Measurements from ENCODE around the gene PPT1.
A peak's percentile ranks its signal among the peaks of the same experiment; 100 is the strongest.
"Not testable (repeated sequence)": the region's sequence is repeated elsewhere in the genome, so short reads cannot be mapped to it uniquely, and the experiment has no call there.

PPT1 gene

GRCh38 chr1:40053138-40053887 lies 43.7 kb downstream of the PPT1 start:
- DNase-seq = no peak

- no peak for DNase-seq
These were observed 46.2 kb downstream of the PPT1 start for GRCh38 chr1:40050863-40051262.

GRCh38 chr1:40049725-40050124 lies 47.3 kb downstream of the PPT1 start:
- no peak for DNase-seq

GRCh38 chr1:40047769-40048168 lies 49.3 kb downstream of the PPT1 start:
- DNase-seq = no peak

GRCh38 chr1:40047276-40047675 lies 49.8 kb downstream of the PPT1 start:
- DNase-seq = no peak

GRCh38 chr1:40045766-40046165 lies 51.3 kb downstream of the PPT1 start:
- no peak for DNase-seq

GRCh38 chr1:40045182-40045581 lies 51.9 kb downstream of the PPT1 start:
- no peak for DNase-seq

- DNase-seq = no peak
These were observed 52.9 kb downstream of the PPT1 start for GRCh38 chr1:40044110-40044509.

GRCh38 chr1:40042341-40042740 lies 54.7 kb downstream of the PPT1 start:
- no peak for DNase-seq

- DNase-seq = no peak
These were observed 55.6 kb downstream of the PPT1 start for GRCh38 chr1:40041466-40041838.

GRCh38 chr1:40040511-40041465 lies 56.3 kb downstream of the PPT1 start, which contains the start of gene CAP1:
Gene CAP1 (plus strand): TSS chr1:40040729. CDS start chr1:40059347, 18,618 bp downstream.
- DNase-seq = peak; percentile 99 to 100

- DNase-seq = peak; percentile 79 to 82
These were observed 57.1 kb downstream of the PPT1 start for GRCh38 chr1:40039757-40040510.

- peak in 1 of 2 donors; percentile 47 for DNase-seq
These were observed 57.8 kb downstream of the PPT1 start for GRCh38 chr1:40039245-40039756.

- no peak for DNase-seq
These were observed 58.4 kb downstream of the PPT1 start for GRCh38 chr1:40038697-40039096.

- DNase-seq = not testable (repeated sequence)
These were observed 59.8 kb downstream of the PPT1 start for GRCh38 chr1:40037254-40037653.

GRCh38 chr1:40036574-40036973 lies 60.5 kb downstream of the PPT1 start:
- no peak for DNase-seq

GRCh38 chr1:40034869-40035268 lies 62.2 kb downstream of the PPT1 start:
- peak in 1 of 2 donors; percentile 33 for DNase-seq

- DNase-seq = peak; percentile 51 to 74
These were observed 64.7 kb downstream of the PPT1 start for GRCh38 chr1:40032240-40032891.

GRCh38 chr1:40030528-40031135 lies 66.4 kb downstream of the PPT1 start:
- no peak for DNase-seq

- no peak for DNase-seq
These were observed 67.4 kb downstream of the PPT1 start for GRCh38 chr1:40029608-40030007.

- DNase-seq = no peak
These were observed 69.4 kb downstream of the PPT1 start for GRCh38 chr1:40027647-40028046.

- DNase-seq = no peak
These were observed 72.4 kb downstream of the PPT1 start for GRCh38 chr1:40024671-40025070.
